Left kidney (tissue), 2 donors: Measurements from ENCODE around the gene PLAGL1. TPM values are rescaled to one million over a fixed set of nuclear protein-coding genes. Genes with fewer than 3 reads are reported as not detected.
"Not testable (repeated sequence)": the region's sequence is repeated elsewhere in the genome, so short reads cannot be mapped to it uniquely, and the experiment has no call there.

Experiments used
- DNase-seq: peaks from one replicate; pipeline ENCODE4 v3.0.0-alpha.2; 2013
- polyA plus RNA-seq: library from polyadenylated mRNA; unstranded; fragments of 120-200 nt; gene quantifications from one replicate; pipeline ENCODE4 v1.2.1, GENCODE V29; 2013; ENCODE audit not compliant: insufficient read length

Gene PLAGL1
- polyA plus RNA-seq, 1 donor = 124 TPM

DNA sequence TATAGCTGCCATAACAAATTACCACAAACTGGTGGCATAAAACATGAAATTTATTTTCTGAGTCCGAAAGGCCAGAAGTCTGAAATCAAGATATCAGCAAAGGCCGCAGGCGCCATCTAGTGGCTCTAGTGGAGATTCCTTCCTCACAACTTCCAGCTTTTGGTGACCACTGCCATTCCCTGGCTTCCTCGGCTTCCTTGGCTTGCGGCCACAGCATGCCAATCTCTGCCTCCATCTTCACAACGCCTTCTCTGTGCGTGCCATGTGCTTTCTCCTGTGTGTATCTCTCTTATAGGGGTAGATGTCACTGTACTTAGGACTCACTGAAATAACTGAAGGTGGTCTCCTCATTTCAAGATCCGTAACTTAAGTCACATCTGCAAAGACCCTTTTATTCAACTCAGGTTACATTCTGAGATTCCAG, 5.4 kb upstream of the PLAGL1 start:
- DNase-seq = peak; percentile 81

DNA sequence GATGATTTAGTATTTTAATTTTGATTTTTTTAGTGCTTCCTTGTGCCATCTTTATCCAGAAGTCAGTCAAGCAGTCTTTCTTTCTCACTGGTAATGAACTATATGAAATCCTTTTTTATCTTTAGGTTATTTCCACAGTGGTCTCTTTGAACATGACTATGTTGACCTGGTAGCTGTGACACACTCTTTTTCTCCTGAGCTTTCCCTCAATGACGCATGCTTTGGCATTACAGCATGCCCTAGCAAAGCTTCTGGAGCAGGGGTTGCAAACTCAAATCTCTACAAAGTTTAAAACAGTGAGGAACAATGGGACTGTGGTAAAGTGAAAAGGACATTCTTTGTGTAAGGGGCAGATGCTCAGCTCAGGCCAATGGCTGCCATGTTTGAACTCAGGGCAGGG, 4.5 kb upstream of the PLAGL1 start:
- no peak for DNase-seq

DNA sequence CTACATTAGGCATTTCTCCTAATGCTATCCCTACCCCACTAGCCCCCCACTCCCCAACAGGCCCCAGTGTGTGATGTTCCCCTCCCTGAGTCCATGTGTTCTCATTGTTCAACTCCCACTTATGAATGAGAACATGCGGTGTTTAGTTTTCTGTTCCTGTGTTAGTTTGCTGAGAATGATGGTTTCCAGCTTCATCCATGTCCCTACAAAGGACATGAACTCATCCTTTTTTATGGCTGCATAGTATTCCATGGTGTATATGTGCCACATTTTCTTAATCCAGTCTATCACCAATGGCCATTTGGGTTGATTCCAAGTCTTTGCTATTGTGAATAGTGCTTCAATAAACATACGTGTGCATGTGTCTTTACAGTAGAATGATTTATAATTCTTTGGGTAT, 1.6 kb upstream of the PLAGL1 start:
- not testable (repeated sequence) for DNase-seq

DNA sequence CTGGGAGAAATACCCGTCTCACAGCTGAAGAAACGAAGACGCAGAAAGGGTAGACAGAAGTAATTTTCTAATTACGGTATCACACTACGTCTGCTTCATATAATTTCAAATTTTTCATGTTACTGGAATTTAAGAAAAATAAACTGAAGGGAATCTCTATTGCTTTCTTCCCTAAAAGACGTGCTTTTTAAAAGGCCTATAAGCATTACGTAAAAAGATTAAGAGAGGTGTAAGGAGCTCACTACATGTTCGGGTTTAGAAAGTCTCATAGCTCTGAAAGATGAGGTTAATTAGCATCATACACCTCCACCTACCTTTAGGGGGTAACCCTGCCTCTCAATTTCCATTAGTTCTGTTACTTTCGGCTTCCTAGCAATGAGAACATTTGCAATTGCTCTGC, 787 bp upstream of the PLAGL1 start:
- DNase-seq = no peak

DNA sequence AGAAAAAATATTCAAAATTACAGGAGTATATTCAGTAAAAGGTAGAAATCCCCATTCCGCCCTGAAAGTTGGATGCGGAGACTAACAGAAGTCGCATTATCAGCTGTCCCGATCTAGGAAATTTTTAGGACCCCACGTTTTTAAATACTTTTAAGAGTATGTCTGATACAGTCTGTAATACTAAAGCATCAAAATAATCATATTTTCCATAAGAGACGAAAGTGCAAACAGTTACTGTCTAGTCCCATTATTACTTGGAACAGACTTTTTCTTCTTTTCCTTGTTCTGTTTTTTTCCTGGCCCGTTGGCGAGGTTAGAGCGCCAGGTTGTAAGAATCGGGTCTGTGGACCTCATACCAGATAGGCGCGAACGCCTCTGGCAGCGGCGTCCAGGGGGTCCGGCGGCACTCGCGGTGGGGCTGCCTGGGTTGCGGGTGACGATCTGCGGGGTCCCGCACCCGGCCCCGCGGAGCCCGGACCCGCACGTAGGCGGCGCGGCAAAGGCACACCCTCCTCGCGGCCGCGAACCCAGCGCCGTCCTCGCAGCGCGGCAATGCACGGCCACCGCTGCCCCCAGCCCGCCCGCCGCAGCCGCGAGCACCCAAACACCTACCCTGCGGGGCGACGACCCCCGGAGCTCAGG, 460 bp downstream of the PLAGL1 start:
- DNase-seq = no peak

DNA sequence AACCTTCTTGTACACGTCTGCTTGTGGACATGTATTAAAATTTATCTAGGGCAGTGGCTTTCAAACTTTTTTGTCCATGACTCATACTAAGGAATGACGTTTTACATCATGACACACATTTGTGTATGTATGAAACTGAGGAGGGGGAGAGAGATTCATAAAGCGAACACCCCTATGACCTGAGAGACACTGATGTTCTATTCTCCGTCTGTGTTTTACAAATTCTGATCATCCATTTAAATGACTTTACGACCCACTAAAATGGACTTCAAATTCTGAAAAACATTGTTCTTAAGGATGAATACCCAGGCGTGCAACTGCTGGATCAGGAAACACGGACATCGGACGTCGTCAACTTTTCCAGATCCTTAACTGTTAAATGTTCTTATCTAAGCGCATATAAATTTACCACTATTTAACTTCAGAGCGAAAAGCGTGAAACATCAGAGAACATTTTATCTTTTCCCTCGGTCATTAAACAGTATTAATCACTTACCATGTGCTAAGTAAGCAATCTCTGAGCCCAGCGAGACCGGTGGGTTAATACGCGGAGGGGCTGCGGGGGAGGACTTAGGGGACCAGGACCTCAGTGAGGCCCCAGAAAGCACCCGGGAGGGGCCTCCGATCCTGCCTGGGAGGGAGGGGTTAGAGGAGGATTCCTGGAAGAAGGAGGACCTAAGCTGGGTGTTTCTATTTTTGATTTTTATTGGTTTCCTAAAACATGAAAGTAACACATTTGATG, 1.2 kb downstream of the PLAGL1 start:
- DNase-seq = peak; percentile 49

DNA sequence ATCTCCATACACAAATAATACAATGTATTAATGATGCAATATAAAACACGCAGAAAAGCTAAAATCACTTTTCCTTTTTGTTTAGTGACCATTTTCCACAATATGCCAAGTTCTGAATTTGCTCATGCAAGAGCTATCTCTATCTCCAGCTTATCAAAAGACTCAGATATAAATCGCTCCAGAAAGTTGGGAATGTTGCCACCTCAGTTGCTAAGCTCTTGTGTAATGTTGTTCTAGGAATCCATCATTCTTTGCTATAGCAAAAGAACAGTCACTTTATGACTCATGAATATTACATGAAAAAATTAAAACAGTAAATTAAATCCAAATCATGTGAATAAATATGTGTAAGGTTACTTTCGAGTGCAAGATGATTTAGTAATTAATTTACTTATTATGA, 8.7 kb downstream of the PLAGL1 start:
- no peak for DNase-seq

DNA sequence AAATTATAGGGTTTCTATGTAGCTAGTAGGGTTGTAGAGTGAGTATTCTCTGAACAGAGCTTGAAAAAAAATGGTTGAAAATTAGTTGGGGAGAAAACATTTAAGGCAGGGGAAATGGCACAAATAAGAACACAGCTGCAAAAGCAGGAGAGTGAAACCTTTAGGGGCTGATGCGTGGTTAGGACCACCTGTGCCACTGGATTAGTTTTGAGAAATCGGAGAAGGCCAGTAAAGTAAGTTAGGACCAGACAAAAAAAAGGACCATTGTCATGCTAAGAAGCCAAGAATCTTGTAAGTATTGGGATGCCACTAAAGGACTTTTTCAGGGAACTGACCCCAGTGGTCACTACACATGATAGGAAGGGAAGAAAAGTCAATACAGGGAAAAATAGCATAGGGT, 9.4 kb downstream of the PLAGL1 start:
- DNase-seq = no peak

DNA sequence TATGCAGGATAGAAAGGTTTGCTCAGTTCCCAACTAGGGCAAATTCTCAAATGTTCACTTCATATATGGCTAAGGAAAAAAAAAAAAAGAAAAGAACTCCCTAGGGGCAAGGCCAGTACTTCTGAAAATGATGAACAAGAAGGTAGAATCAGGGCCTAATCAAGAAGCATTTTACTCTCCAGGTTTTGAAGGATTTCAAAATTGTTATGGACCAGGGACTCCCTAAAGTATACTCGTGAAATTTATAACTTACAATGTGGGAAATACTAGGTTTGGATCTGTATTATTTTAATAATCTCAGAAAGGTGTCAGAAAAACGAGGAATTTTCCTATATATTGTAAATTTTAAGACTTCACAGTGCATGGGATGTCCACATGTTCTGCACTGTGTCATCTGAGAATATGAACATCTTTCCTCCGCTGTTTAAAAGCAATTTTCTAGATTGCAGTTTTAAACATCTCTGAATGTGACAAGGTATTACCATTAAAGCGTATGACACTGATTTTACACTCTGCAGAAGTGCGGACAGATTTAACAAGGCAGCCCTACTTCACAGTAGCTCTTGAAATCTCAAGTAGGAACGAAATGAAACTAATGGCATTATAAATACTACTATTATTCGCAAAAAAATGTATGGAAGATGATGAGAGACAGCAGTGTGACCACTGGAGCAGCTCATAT, 14.0 kb downstream of the PLAGL1 start:
- DNase-seq = no peak

DNA sequence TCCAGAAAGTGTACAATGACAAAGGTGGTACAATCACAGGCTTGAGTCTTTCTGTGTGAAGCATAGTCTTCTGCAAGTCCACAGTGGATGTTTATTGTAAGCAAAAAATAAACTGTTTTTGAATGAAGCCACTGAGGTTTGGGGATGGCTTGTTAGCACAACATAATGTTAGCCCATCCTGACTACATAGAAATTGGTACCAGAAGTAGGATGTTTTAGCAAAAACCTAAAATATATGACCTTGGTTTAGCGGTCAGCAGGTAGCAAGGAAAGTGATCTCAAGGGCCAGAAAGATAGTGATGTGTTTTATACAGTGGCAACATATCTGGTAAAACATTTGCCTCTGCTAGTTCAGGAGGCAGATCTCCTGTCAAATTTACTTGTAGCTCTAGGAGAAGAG, 15.8 kb downstream of the PLAGL1 start:
- DNase-seq = no peak

DNA sequence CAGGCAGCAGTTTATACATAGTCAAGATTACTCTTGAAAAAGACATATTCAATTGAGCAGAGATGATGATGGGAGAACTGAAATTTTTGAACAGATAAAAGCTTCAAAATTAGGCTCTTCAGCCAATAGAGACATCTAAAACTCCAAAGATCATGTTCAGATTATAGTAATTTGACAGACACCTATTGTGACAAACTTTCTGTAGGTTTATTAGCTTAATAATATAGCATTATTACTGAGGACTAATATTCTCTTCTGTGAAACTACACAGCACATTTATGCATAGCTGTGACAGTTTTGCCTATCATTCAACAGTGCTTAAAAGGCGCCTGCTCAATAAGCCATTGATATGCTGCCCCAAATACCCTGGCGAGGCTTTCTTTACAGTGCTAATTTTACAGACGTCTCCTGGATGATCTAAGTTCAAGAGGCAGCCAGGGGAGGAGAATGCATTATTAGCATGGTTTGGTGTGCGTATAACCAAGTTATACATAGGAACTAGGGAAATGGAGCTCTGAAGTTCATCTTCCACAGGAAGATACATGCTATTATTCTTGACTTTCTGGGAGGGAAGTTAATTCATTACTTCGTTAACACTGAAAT, 21.5 kb downstream of the PLAGL1 start:
- DNase-seq = no peak

DNA sequence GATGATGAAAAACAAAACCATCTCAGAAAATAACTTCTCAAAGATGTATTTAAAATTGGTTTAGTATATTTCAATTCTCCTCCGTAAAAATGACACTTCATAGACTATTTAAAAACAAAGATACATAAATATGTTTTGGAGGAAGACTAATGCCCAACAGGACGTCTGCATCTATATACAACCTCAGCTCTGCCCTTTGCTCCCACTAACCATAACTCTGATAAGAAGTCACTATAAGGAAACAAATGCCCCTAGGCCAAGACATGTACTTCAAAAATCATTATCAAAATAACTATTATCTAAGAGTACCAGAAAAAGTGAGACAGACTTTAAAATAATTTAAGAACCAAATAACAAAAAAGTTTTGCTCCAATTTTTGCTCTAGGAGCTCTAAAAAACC, 23.4 kb downstream of the PLAGL1 start:
- no peak for DNase-seq

DNA sequence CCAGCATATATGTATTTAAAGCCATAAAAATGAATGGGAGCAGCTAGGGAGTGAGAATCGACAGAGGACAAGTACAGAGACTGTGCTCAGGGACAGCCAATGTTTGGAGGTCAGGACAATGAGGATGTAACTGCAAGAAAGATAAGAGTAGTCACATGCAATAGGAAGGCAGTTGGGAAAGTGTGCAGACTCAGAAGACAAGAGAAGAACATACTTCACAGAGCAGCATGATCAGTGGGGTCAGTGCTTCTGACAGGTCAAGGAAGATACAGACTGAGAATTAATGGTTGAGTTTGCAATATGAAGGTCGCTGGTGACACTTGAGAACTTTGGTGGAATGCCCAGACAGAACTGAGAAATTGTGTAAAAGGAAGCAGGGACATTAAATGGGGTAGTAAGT, 25.1 kb downstream of the PLAGL1 start:
- DNase-seq = no peak

DNA sequence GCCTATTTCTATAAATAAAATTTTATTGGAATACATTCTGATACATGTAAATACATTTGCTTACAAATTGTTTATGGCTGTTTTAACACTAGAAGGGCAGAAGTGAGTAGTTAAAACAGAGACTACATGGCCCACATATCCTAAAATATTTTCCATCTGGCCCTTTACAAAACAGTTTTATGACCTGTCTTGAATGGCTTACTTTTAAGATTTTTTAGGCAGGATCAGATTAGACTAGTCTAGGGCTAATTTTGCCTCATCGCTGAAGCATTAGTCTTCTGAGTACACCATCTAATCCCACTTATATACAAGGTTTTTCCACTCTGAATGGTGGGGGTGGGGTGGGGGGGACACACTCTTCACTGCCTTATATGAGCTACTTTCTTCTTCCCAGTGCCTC, 27.1 kb downstream of the PLAGL1 start:
- no peak for DNase-seq

DNA sequence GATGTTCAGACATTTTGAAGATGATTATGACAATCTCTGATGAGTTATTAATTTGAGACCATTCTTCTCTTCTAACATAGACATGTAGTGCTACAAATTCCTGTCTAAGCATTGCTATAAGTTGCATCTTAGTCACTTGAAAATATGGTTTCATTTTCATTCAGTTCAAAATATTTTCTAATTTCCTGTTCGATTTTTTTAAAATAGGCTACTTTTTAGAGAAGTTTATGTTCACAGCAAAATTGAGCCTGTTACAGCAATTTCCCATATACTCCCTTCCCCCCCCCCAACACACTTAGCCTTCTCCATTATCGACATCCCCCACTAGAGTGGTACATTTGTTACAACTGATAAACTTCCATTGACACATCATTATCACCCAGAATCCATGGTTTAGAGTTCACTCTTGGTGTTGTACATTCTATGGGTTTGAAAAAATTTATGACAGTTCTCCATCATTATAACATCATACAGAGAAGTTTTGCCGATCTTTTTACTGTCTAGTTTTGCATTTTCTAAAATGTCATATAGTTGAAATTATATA, 31.2 kb downstream of the PLAGL1 start:
- DNase-seq = no peak

DNA sequence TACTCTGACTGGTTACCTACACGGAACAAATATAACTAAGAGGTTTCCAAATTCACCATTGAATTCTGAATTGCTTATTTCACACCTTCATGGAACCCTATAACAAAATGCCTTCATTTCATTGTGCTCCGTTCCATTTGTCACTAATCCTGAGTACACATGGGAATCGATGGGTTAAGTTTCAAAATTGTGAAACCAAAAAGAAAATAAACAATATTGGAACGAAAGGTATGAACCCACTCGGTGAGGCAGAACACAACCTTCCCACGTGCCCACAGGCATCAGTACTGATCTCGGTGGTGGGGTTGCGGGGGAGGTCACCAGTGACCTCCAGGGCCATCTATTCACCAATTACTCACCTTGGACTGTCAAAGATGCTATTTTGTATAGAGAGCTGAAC, 34.0 kb downstream of the PLAGL1 start:
- DNase-seq = no peak

DNA sequence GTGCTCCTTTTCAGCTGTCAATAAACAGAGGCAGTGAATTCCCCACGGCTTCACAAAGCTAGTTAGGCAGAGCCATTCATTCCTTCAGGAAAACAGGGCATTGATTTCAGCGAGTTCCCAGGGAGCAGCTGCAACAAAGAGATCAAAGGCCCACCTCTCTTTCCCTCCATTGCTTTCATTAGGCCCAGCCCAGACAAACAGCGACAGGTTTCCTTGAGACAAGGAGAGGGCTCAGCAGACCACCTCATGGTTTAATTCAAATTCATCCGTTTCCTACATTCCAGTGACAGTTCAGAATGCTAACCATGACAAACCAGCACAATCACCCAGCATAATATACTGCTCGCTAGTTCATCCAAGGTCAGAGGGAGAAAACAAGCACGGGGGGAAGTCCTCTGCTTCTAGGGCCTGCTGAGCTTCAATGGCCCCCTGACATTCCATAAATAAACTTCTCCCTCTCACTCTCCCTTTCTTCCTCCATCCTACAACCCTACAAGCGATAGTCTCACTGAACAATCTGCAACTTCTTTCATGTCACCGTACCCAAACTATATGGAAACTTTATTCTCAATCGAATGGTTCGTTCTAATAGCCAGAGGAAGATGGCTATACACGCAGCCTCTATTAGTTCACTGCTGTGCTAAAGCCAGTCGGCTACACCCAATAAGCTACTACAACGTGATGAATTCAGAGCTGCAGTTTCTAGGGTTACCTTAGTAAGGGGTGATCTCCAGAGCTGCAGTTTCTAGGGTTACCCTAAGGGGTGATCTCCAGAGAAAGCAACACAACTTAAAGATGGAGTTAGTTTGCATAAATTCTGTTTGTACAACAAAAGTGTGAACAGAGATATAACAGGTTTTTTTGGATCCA, 34.7 kb downstream of the PLAGL1 start:
- peak; percentile 52 for DNase-seq

DNA sequence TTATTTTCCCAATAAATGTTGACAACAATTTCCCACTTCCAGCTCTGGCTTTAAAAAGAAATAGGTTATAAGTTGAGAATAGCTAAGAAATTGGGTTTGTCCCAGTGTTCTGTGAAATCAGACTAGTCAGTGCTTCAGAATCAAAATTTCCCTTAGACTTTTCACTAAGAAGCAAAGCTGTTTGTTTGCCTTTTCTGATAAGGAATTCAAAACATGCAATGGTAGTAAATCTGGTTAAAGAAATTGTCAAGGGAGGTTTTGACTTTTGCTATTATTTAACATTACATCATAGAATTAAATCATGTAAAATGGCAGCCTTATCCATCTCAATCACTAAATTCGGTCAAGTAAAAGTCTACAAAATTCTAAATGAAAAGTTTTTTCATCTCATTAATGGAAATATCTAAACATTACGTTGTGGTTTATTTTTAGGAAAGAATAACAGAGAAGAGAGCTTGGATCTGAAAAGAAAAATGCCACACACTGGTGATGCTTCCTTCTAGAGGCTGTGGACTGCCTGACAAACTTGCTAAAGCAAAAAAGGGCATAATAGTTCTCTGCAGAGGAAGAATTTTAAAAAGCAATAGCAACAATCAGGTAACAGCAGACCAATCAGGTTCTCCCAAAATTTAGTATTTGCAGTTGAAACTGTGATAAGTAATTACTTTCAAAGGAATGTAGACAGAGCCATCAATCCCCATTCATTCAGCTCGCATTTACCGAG, 36.4 kb downstream of the PLAGL1 start:
- peak; percentile 31 for DNase-seq

DNA sequence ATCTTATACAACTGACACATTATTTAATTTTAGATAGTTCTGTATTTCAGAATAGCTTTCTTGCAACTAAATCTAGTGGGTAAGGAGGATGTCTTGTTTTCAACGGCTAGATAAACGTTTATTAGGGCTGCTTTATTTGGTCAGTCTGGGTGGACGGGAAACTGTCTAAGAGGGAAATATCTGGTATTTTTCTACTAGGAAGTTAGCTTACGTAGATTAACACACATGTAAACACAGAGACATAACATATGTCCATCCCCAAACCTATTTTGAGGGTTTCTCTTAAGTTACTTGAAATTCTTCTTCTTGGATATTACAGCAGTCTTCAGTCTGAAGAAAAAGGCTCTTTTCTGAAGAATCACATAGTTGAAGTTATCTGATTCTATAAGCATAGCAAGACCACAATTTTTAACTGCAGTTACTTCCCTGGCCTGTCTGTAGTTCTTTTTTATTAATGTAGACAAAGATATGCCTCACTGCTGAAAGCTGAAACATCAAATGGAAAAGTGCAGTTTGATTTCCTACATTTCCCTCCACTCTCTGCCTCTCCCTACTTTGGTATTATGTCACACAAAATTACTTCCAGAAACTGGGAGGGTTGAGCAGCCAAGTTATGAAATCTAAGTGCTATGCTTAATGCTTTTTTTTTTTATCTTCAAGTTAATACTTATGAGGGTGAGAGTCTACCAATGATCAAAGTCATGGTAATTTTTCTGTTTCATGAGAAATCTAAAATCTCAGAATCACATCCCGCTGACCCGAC, 37.4 kb downstream of the PLAGL1 start:
- DNase-seq = no peak

DNA sequence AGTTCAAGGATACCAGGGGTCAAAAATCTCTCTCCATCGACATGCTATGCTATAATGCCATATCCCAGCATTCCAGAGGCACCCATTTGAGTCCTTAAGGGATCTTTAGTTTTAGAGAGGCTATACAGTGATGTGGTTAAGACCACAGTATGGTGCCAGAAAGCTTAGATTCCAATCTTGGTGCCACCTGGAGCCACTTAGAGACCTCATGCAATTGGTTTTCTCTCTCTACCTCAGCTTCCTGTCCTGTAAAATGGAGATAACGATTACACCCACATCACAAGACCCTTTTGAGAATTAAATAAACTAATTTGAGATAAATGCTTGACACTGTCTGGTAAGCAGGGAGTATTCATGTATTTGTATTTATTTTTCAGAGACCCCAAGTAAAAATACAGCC, 39.0 kb downstream of the PLAGL1 start:
- DNase-seq = no peak
